ENCODE measurements around the gene SLC17A7. TPM values are rescaled to one million over a fixed set of nuclear protein-coding genes. Genes with fewer than 3 reads are reported as not detected.

SLC17A7 gene
- total and polyA plus RNA-seq, 2 of the 8 experiments (the other 6 are each of a cell fraction or from before 2014, with no cell fraction given), result 2.7 to 3.0 TPM

DNA sequence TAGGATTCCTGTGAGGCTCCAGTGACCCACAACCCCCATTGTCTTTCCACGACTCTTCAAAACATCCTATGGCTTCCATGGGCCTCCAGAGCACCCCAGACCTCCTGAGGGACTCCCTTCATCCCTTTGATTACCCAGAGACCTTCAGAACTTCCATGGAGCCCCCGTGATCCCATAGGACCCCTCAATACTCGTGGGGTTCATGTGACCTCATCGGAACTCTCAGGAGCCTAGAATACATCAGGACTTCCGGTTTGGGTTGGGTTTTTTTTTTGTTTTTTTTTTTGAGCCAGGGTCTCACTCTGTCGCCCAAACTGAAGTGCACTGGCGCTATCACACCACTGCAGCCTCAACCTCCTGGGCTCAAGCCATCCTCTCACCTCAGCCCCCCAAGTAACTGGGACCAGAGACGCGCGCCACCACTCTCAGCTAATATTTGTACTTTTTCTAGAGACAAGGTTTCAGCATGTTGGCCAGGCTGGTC is 12.5 kb upstream of the SLC17A7 start:
- WGBS, 2 experiments (ENCODE audit: extremely low coverage in 1 of 2, insufficient coverage in 1 of 2, insufficient read length in 1 of 2, insufficient replicate concordance in 2 of 2, low coverage in 1 of 2, low lambda C conversion rate in 2 of 2, missing lambda C conversion rate in 1 of 2), result 48% methylated on average over 8 of the region's 10 CpGs; no CpG with 5 or more reads in 1 of the 2 experiments
- peak overlapping the region; percentile 92 for H2BK5ac ChIP-seq (ENCODE audit: low read depth, low read length)
- H3K27me3 ChIP-seq (replicated peaks in 1 of 4; ENCODE audit: control insufficient read depth in 3 of 4, extremely low read depth in 1 of 4, insufficient read depth in 3 of 4, low read length in 3 of 4), result no peaks in the 10 kb centered on the region
- H3K4ac ChIP-seq (replicated peaks; ENCODE audit: insufficient read length, low read depth, low read length), result peak overlapping the region; percentile 3
- peaks cover 4% of the 10 kb centered on the region for H3K23me2 ChIP-seq (ENCODE audit: low read depth, low read length)
- H4K8ac ChIP-seq (ENCODE audit: extremely low read depth, insufficient read depth, low read length), result peak overlapping the region; percentile 99; the same call in 1 of the 2 replicates
- H3K14ac ChIP-seq (ENCODE audit: insufficient read length), result no peak overlapping the region
- H3K4me3 ChIP-seq (ENCODE audit: extremely low read depth in 1 of 4, insufficient read depth in 2 of 4, low read depth in 3 of 4, low read length in 4 of 4), result peak overlapping the region; percentile 78 to 86 (median 80)
- H2BK15ac ChIP-seq (ENCODE audit: low read length), result no peak overlapping the region
- peak overlapping the region; percentile 71; the same call in 1 of the 2 replicates for H3K18ac ChIP-seq (ENCODE audit: extremely low read depth, low read length)
- TF ChIP-seq TEAD4 (IDR thresholded peaks at IDR 0.05; ENCODE audit: low read depth, low read length) (no peak), JUND (IDR thresholded peaks at IDR 0.05; ENCODE audit: low read length) (0 out of 2 replicates have a peak, but pooled peaks have one; percentile 4), BRCA1 (IDR thresholded peaks at IDR 0.05; ENCODE audit: low read depth, low read length) (no peak), POU5F1 (IDR thresholded peaks at IDR 0.05; ENCODE audit: low read depth, low read length) (no peak), POLR2AphosphoS5 (IDR thresholded peaks at IDR 0.05; ENCODE audit: low read depth, low read length) (no peak), CREB1 (IDR thresholded peaks at IDR 0.05) (no peak), RAD21 (IDR thresholded peaks at IDR 0.05 in 1 of 2, conservative IDR thresholded peaks at IDR 0.05 in 1 of 2; ENCODE audit: low read depth in 2 of 2, low read length in 2 of 2) (no peak)
- no peaks in the 10 kb centered on the region for H3K9me3 ChIP-seq (ENCODE audit: insufficient read depth in 2 of 2, low read depth in 1 of 2, low read length in 1 of 2)
- no peak overlapping the region for H2BK12ac ChIP-seq (ENCODE audit: low read depth, low read length)
- H3K36me3 ChIP-seq (ENCODE audit: control insufficient read depth in 2 of 4, insufficient read depth in 4 of 4, low read length in 3 of 4), result peaks cover 2 to 8% (median 4%) of the 10 kb centered on the region in 4 experiments; a peak in 3 of 8 replicates
- peak overlapping the region; percentile 96 for H3K27ac ChIP-seq (ENCODE audit: low read depth, low read length)
- no peak overlapping the region for H3K23ac ChIP-seq (ENCODE audit: insufficient read length)
- peaks cover 0 to 23% of the 10 kb centered on the region in 2 experiments; a peak in 2 of 4 replicates for H3K79me2 ChIP-seq (ENCODE audit: control insufficient read depth in 1 of 2, insufficient read depth in 2 of 2, low read length in 2 of 2)
- H3K4me1 ChIP-seq (replicated peaks in 1 of 4; ENCODE audit: control insufficient read depth in 3 of 4, insufficient read depth in 4 of 4, low read length in 3 of 4), result peaks cover 0 to 4% (median 1%) of the 10 kb centered on the region in 4 experiments; a peak in 3 of 7 replicates
- POLR2A ChIA-PET (ENCODE audit: partially characterized antibody), result interaction anchor here (0.6 to 4.6 kb wide), 29 partner anchors 10 to 324 kb away, joined by 3 to 33 read pairs (median 4); partner anchors contain the start of genes DKKL1, FLT3LG, GFY and RPS11
- FAIRE-seq (no peak), DNase-seq (ENCODE audit: low read depth in 1 of 2, low spot score in 2 of 2) (no peak)
- no peak overlapping the region for H3K56ac ChIP-seq (replicated peaks; ENCODE audit: insufficient read length, low read depth, low read length)
- no peak overlapping the region for H2AFZ ChIP-seq (ENCODE audit: low read length)
- peak overlapping the region; percentile 63 to 93 for H3K4me2 ChIP-seq (ENCODE audit: insufficient read depth in 1 of 2, low read depth in 2 of 2, low read length in 2 of 2)
- H2BK120ac ChIP-seq (replicated peaks; ENCODE audit: low read depth, low read length), result no peak overlapping the region
- no peak overlapping the region for H2BK20ac ChIP-seq (ENCODE audit: low read length)
- peak overlapping the region; percentile 1; the same call in 1 of the 2 replicates for H2AK5ac ChIP-seq (ENCODE audit: low read depth, low read length)
- peak overlapping the region; percentile 17 for H4K91ac ChIP-seq (replicated peaks; ENCODE audit: insufficient read length, low read length)
- H4K5ac ChIP-seq (ENCODE audit: insufficient read length, low read depth, low read length), result peak overlapping the region; percentile 73
- H3K79me1 ChIP-seq (ENCODE audit: low read depth, low read length), result peaks cover 2% of the 10 kb centered on the region
- CTCF ChIA-PET (ENCODE audit: partially characterized antibody), result interaction anchor here (1.9 to 2.1 kb wide), 4 partner anchors 9 to 25 kb away, joined by 5 to 7 read pairs (median 6); partner anchors contain the start of gene FLT3LG
- H3K9ac ChIP-seq (replicated peaks in 1 of 4; ENCODE audit: extremely low read depth in 1 of 4, low read depth in 3 of 4, low read length in 3 of 4), result peak overlapping the region; percentile 94 to 98 (median 96)
- peaks cover 0 to 5% of the 10 kb centered on the region in 2 experiments for H4K20me1 ChIP-seq (replicated peaks in 1 of 2; ENCODE audit: control insufficient read depth in 1 of 2, insufficient read depth in 2 of 2, low read length in 2 of 2)
